Neural progenitor cell (in vitro differentiated cells): ENCODE measurements around the gene CDCA5. TPM values are rescaled to one million over a fixed set of nuclear protein-coding genes. Genes with fewer than 3 reads are reported as not detected.

Experiments
- DNase-seq: peaks from one replicate; pipeline ENCODE4 v3.0.0-alpha.2; 2016; ENCODE audit warnings: low spot score
- H2AFZ ChIP-seq: fragments of 200-600 bp; sonication (generic); replicated peaks from 2 replicates; pipeline ENCODE4 v1.6.1; 2016; ENCODE audit warnings: antibody characterized with exemption
- H3F3A ChIP-seq: fragments of 200-600 bp; sonication (generic); 2 replicates; pipeline ENCODE4 v1.6.1; 2016; ENCODE audit warnings: antibody characterized with exemption, low read depth
- H3K27ac ChIP-seq: fragments of 200-600 bp; sonication (generic); 2 replicates; pipeline ENCODE4 v1.5.1; 2016; ENCODE audit warnings: mild to moderate bottlenecking
- H3K27me3 ChIP-seq: fragments of 200-600 bp; sonication (generic); 2 replicates; pipeline ENCODE4 v1.6.1; 2016; ENCODE audit warnings: mild to moderate bottlenecking, moderate library complexity
- H3K36me3 ChIP-seq: fragments of 200-600 bp; sonication (generic); 2 replicates; pipeline ENCODE4 v1.5.1; 2016
- H3K4me1 ChIP-seq: fragments of 200-600 bp; sonication (generic); 2 replicates; pipeline ENCODE4 v1.6.1; 2016; ENCODE audit warnings: mixed run types
- H3K4me2 ChIP-seq: fragments of 200-600 bp; sonication (generic); 2 replicates; pipeline ENCODE4 v1.6.1; 2016
- H3K4me3 ChIP-seq: fragments of 200-600 bp; sonication (generic); 2 replicates; pipeline ENCODE4 v1.5.1; 2016
- H3K79me2 ChIP-seq: fragments of 200-600 bp; sonication (generic); 2 replicates; pipeline ENCODE4 v1.6.1; 2016; ENCODE audit warnings: low read depth
- H3K9ac ChIP-seq: fragments of 200-600 bp; sonication (generic); 2 replicates; pipeline ENCODE4 v1.6.1; 2016
- H3K9me3 ChIP-seq: fragments of 200-600 bp; sonication (generic); 2 replicates; pipeline ENCODE4 v1.5.1; 2016; ENCODE audit warnings: low read depth
- H4K20me1 ChIP-seq: fragments of 200-600 bp; sonication (generic); 2 replicates; pipeline ENCODE4 v1.6.1; 2016; ENCODE audit warnings: low read depth
- H3K27ac Mint-ChIP-seq: 3 replicates; pipeline ENCODE4 v1.8.0; 2021; ENCODE audit warnings: mixed read lengths
- H3K27me3 Mint-ChIP-seq: 2 replicates; pipeline ENCODE4 v1.8.0; 2022; ENCODE audit warnings: low read depth, mild to moderate bottlenecking, inconsistent platforms, moderate library complexity, mixed read lengths; ENCODE audit not compliant: insufficient read depth
- H3K36me3 Mint-ChIP-seq: 3 replicates; pipeline ENCODE4 v1.8.0; 2021; ENCODE audit warnings: mixed read lengths
- H3K4me1 Mint-ChIP-seq: 3 replicates; pipeline ENCODE4 v1.8.0; 2021; ENCODE audit warnings: mixed read lengths
- H3K4me3 Mint-ChIP-seq: 3 replicates; pipeline ENCODE4 v1.8.0; 2021; ENCODE audit warnings: mild to moderate bottlenecking, moderate library complexity, mixed read lengths
- H3K9me3 Mint-ChIP-seq: 3 replicates; pipeline ENCODE4 v1.8.0; 2020; ENCODE audit warnings: mixed read lengths
- CTCF ChIP-seq: fragments of 200-600 bp; sonication (generic); IDR thresholded peaks from 2 replicates; pipeline ENCODE4 v1.5.1; 2017; ENCODE audit warnings: antibody characterized with exemption, mild to moderate bottlenecking
- EZH2 ChIP-seq: fragments of 200-600 bp; sonication (generic); IDR thresholded peaks from 2 replicates; pipeline ENCODE4 v1.6.1; 2017; ENCODE audit warnings: antibody characterized with exemption, mild to moderate bottlenecking, moderate library complexity
- EZH2phosphoT487 ChIP-seq: fragments of 200-600 bp; sonication (generic); IDR thresholded peaks from 2 replicates; pipeline ENCODE4 v1.6.1; 2017; ENCODE audit warnings: antibody characterized with exemption
- total RNA-seq: library from RNA; depleted of rRNA; stranded (reverse); fragments of >200 nt; gene quantifications from 2 replicates; pipeline ENCODE4 v1.2.3, GENCODE V29; 2015; ENCODE audit warnings: low replicate concordance

The CDCA5 gene
- total RNA-seq, 1 donor from 2014 or later, result 46.7 TPM

GRCh38 chr11:65131895-65132237, 48.0 kb upstream of the CDCA5 start:
- Histone ChIP-seq H3F3A (peaks cover 17% of the 10 kb centered on the region), H3K36me3 (no peaks in the 10 kb centered on the region), H3K9me3 (no peaks in the 10 kb centered on the region), H3K79me2 (peaks cover 21% of the 10 kb centered on the region), H3K27me3 (no peaks in the 10 kb centered on the region), H3K4me1 (peaks cover 8% of the 10 kb centered on the region), H3K4me2 (no peak overlapping the region), H3K4me3 (no peak overlapping the region), H2AFZ (no peak overlapping the region), H4K20me1 (peaks cover 11% of the 10 kb centered on the region), H3K27ac (no peak overlapping the region), H3K9ac (no peak overlapping the region)
- Mint-ChIP-seq H3K4me3 (peak overlapping the region; percentile 98), H3K27ac (no peak overlapping the region), H3K36me3 (no peaks in the 10 kb centered on the region), H3K4me1 (peaks cover 21% of the 10 kb centered on the region), H3K9me3 (no peaks in the 10 kb centered on the region), H3K27me3 (peaks cover 6% of the 10 kb centered on the region)
- no peak for TF ChIP-seq EZH2phosphoT487
- TF ChIP-seq EZH2, result no peak
- TF ChIP-seq CTCF, result no peak
- no peak for DNase-seq

GRCh38 chr11:65131417-65131776, 47.6 kb upstream of the CDCA5 start:
- no peaks in the 10 kb centered on the region for H3K36me3 ChIP-seq
- H3F3A ChIP-seq, result peaks cover 17% of the 10 kb centered on the region
- peaks cover 21% of the 10 kb centered on the region for H3K4me1 Mint-ChIP-seq
- H3K27ac ChIP-seq, result no peak overlapping the region
- no peaks in the 10 kb centered on the region for H3K36me3 Mint-ChIP-seq
- TF ChIP-seq EZH2phosphoT487 (no peak), EZH2 (no peak), CTCF (no peak)
- no peaks in the 10 kb centered on the region for H3K9me3 Mint-ChIP-seq
- H3K4me3 ChIP-seq, result no peak overlapping the region
- no peaks in the 10 kb centered on the region for H3K27me3 ChIP-seq
- H3K4me2 ChIP-seq, result no peak overlapping the region
- H2AFZ ChIP-seq, result no peak overlapping the region
- no peaks in the 10 kb centered on the region for H3K9me3 ChIP-seq
- H3K4me1 ChIP-seq, result peaks cover 8% of the 10 kb centered on the region
- DNase-seq, result no peak
- no peak overlapping the region for H3K27ac Mint-ChIP-seq
- peaks cover 6% of the 10 kb centered on the region for H3K27me3 Mint-ChIP-seq
- H3K4me3 Mint-ChIP-seq, result peak overlapping the region; percentile 42
- H3K79me2 ChIP-seq, result peaks cover 21% of the 10 kb centered on the region
- peaks cover 11% of the 10 kb centered on the region for H4K20me1 ChIP-seq
- H3K9ac ChIP-seq, result no peak overlapping the region

GRCh38 chr11:65130631-65131416, 47.0 kb upstream of the CDCA5 start:
- no peaks in the 10 kb centered on the region for H3K9me3 Mint-ChIP-seq
- Histone ChIP-seq H2AFZ (no peak overlapping the region), H3K9ac (no peak overlapping the region), H3K79me2 (peaks cover 21% of the 10 kb centered on the region), H4K20me1 (peaks cover 11% of the 10 kb centered on the region), H3K27me3 (no peaks in the 10 kb centered on the region), H3K9me3 (no peaks in the 10 kb centered on the region), H3K4me2 (no peak overlapping the region), H3K27ac (no peak overlapping the region), H3K4me3 (no peak overlapping the region), H3K4me1 (peaks cover 8% of the 10 kb centered on the region), H3F3A (peaks cover 14% of the 10 kb centered on the region), H3K36me3 (no peaks in the 10 kb centered on the region)
- H3K36me3 Mint-ChIP-seq, result no peaks in the 10 kb centered on the region
- H3K4me3 Mint-ChIP-seq, result peak overlapping the region; percentile 42
- no peak overlapping the region for H3K27ac Mint-ChIP-seq
- H3K27me3 Mint-ChIP-seq, result peaks cover 6% of the 10 kb centered on the region
- no peak for DNase-seq
- H3K4me1 Mint-ChIP-seq, result peaks cover 18% of the 10 kb centered on the region
- TF ChIP-seq CTCF (no peak), EZH2phosphoT487 (no peak), EZH2 (no peak)
